ENCODE data around the gene NLGN2.

Gene NLGN2

DNA sequence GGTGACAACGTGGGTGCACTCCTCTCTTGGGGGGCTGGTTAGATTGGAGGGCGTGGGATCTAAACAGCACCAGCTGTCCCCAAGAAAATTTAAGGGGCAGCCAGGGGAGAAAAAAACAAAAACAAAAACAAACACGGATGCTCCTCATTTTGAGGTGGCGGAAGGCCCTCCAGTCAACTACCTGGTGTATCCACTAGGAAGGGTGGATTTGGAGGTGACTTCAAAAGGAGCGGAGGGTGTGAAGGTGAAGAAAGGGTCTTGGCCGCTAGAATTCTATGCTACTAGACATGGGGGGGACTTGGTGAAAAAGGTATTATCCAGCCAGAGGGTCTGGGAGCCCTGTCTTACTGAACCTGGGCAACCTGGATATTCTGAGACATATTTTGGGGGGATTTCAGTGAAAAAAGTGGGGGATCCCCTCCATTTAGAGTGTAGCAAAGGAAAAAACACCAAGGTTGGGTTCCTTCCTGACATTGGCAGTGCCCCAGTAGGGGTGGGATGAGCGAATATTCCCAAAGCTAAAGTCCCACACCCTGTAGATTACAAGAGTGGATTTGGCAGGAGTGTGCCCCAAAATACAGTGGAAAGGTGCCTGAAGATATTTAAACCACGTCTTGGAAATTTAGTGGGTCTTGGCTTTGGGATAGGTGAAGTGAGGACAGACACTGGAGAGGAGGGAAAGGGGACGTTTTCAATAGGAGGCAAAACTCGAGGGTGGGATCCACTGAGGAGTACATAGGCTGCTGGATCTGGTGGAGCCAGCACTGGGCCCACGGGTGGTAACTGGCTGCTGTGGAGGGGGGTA lies 31.2 kb downstream of the NLGN2 start:
- DNase-seq = no peak

GRCh38 chr17:7439462-7440112 lies 31.9 kb downstream of the NLGN2 start, which contains the start of gene FGF11:
Gene FGF11, plus strand, starts transcription at chr17:7439512. Its CDS starts 109 bp downstream, at chr17:7439621.
- DNase-seq = no peak

DNA sequence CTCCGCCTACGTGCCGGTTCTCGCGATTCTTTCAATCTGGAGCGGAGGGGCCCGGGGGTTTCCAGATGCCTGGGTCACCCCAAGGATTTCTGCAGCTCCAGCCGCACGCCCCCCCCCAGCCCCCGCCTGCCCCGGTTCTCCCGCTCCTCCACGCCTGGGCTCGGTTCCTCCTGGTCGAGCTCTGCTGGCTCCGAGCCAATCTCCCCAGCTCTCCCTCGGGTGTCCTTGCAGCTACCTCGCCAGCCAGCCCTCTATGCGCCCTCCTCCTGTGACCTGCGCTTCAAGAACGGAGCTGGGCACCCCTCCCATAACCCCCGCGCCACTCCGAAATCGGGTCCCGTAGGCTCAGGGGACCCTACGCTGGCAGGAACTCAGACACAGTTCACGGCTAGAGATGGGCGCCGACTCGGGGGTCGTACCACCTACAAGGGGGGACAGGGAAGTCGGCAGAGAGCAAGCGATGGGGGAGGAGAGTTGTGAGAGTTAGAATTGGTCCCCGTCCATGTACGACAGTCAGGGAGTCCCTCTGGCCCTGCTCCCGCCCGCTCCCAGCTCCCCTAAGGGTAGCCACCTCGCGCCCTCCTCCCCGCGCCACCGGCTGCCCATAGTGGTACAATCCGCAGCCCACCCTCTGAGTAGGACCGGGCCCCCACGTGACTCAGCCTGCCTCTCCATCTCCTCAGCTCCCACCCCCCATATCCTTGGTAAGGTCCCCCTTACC lies 32.6 kb downstream of the NLGN2 start:
- DNase-seq = peak; percentile 75

DNA sequence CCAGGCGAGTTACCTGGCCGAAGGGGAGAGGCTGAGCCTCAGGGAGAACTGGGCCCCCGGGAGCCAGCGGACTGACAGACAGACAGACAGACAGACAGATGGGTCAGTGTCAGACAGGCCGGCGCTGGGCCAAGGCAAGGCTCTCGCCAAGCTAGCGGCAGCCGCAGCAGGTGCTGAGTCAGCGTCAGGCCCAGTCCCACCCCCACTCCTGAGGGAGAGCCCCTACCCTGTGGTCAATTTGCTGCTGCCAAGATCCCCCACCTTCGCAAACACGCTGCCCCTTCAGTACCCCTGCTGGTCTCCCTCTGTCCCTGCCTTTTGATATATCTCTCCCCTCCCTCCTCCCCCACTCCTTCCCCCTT lies 33.2 kb downstream of the NLGN2 start:
- DNase-seq = no peak

- no peak for DNase-seq
Observed at GRCh38 chr17:7441266-7441665, 33.6 kb downstream of the NLGN2 start.

- DNase-seq = no peak
Observed at GRCh38 chr17:7442142-7442541, 34.5 kb downstream of the NLGN2 start.

DNA sequence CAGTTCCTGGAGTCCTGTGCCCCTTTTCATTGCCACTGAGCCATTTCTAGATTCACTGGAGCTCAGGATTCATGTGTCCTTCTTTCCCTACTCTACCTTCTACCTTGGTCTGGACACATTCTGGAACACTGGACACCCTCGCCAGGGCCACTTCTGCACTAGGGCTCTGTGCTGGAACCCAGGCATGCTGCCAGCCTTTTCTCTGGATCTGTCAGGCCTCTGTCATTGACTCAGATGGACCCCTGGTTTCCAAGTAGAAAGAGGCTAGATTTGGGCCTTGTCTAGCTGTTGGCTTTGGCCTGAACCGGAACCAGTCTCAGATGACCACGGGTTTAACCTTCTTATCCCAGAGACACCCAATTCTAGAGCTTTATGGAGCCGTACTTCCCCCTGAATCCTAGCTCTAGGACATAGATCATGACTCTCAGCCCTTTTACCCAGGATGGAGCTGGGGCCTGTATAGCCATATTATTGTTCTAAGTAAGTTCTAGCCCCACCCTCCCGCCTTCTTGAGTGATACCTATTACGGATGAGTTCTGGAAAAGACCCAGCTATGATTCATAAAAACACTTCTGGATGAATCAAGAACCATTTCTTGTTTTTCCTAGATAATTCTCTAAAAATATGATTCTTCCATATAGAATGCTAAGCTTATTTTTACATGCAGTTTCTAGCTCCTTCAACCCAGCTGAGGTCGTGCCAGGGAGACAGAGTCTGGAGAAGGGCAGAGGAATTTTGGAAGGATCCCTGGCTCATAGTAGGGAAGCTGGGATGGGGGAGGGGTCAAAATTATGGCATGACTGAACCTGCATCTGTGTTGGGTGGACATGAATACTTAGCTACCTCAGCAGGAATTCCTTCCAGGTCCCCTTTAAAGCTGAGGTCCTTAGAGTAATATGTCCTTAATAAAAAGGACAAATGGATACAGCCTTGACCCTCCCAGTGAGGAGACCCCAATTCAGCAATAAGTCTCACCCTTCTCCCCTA lies 36.1 kb downstream of the NLGN2 start:
- no peak for DNase-seq

GRCh38 chr17:7444682-7445618 lies 37.3 kb downstream of the NLGN2 start, which contains the start of gene CHRNB1:
Gene CHRNB1, plus strand, starts transcription at chr17:7445061. Its CDS starts 67 bp downstream, at chr17:7445128.
- DNase-seq = peak; percentile 92

GRCh38 chr17:7445619-7445968 lies 37.9 kb downstream of the NLGN2 start:
- peak; percentile 37 for DNase-seq

DNA sequence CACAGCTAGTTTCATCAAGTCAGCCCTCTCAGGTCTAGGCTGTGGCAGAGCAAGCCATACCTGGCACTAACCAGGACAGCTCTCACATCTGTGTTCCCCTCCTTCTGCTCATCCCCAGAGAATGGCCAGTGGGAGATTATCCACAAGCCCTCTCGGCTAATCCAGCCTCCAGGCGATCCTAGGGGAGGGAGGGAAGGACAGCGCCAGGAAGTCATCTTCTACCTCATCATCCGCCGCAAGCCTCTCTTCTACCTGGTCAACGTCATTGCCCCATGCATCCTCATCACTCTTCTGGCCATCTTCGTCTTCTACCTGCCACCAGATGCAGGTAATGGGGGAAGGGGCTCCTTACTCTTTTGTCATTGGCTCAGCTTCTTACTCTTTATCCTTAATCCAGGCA lies 40.8 kb downstream of the NLGN2 start:
- no peak for DNase-seq

GRCh38 chr17:7459961-7460545 lies 52.4 kb downstream of the NLGN2 start:
- DNase-seq = no peak

- no peak for DNase-seq
Observed at GRCh38 chr17:7460850-7461660, 53.4 kb downstream of the NLGN2 start.

GRCh38 chr17:7462474-7463371 lies 55.1 kb downstream of the NLGN2 start:
- no peak for DNase-seq

DNA sequence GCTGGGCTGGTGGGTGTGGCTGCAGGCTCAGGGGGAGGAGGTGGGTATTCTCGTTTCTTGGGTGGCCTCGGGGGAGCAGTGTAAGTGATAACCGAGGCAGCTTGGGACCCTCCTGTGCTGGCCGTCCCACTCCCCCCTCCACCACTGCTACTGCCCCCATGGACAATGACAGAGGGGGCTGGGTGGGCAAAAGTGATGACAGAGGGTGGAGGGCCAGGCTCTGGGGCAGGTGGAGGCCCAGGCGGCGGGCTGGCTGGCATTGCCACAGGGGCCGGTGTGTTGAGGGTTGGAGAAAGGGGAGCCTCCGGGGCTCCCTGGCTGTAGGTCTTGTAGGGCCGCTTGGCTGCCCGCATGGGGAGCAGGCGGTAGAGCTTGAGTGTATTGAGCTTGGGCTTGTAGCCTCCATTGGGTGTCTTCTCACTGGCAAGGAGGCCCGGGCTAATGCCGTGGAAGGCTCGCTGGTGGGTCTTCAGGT lies 55.8 kb downstream of the NLGN2 start:
- DNase-seq = no peak

DNA sequence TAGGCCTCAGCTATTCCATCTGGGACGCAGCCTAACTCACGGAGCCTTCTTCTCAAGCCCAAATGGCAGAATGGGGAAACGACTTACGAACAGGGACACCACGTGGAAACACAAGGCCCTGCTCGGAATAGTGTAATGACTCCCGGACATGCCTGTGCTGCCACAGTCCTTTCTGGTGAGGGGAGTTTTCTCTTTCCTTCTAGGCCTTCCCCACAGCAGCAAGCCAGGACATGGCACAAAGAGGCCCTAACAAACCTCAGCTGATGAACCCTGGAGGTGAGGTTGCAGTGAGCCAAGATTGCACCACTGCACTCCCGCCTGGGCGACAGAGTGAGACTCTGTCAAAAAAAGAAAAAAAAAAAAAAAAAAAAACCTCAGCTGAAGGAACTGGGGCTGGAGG lies 56.4 kb downstream of the NLGN2 start:
- DNase-seq = no peak

GRCh38 chr17:7465597-7466275 lies 58.1 kb downstream of the NLGN2 start:
- no peak for DNase-seq

GRCh38 chr17:7466318-7466638 lies 58.6 kb downstream of the NLGN2 start:
- no peak for DNase-seq

- no peak for DNase-seq
Observed at GRCh38 chr17:7466639-7467341, 59.1 kb downstream of the NLGN2 start.
